ENCODE measurements around the gene NAALADL1.

DNA sequence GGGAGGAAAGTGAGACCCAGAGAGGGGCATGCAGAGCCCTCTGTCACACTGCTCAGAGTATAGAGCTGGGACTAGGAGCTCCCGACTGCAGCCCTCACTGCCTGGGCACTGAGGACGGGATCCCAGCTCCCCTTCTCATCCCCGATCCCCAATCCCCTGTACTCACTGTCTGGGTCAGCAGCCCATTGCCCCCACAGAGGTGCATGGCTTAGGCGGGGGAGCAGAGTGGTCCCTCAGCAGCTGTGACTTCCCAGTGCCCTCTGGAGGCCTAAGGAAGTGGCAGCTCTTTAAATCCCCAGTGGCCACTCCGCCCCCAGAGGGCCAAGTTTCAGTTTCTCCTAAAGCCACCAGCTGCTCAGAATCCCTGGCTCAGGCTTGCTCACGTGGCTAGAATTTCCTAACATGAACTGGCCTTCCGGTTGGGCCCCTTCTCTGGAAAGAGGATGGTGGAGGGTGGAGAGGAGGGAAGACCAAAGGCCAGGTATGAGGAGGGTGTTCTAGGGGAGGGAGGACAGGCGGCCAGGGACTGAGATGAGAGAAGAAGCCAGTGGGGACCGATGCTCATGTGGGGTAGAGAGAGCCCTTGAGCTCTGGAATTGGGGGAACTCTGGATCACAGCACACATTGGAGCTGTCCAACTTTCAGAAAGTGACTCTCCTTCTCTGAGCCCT, 61.5 kb downstream of the NAALADL1 start, which contains the start of gene BATF2:
- TF ChIP-seq RARB (CRISPR knock-in tag; IDR thresholded peaks at IDR 0.05) = no peak
- TF ChIP-seq ZFP30 (CRISPR knock-in tag; IDR thresholded peaks at IDR 0.05) = no peak
- TF ChIP-seq ZNF565 (CRISPR knock-in tag; conservative IDR thresholded peaks at IDR 0.05; ENCODE audit: low read depth) = no peak
- TF ChIP-seq, protein P1, sequence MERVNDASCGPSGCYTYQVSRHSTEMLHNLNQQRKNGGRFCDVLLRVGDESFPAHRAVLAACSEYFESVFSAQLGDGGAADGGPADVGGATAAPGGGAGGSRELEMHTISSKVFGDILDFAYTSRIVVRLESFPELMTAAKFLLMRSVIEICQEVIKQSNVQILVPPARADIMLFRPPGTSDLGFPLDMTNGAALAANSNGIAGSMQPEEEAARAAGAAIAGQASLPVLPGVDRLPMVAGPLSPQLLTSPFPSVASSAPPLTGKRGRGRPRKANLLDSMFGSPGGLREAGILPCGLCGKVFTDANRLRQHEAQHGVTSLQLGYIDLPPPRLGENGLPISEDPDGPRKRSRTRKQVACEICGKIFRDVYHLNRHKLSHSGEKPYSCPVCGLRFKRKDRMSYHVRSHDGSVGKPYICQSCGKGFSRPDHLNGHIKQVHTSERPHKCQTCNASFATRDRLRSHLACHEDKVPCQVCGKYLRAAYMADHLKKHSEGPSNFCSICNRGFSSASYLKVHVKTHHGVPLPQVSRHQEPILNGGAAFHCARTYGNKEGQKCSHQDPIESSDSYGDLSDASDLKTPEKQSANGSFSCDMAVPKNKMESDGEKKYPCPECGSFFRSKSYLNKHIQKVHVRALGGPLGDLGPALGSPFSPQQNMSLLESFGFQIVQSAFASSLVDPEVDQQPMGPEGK (CRISPR knock-in tag; IDR thresholded peaks at IDR 0.05; ENCODE audit: borderline replicate concordance) = no peak
- TF ChIP-seq TOX (CRISPR knock-in tag; IDR thresholded peaks at IDR 0.05; ENCODE audit: borderline replicate concordance) = no peak
- no peak for TF ChIP-seq ZC3H10 (CRISPR knock-in tag; IDR thresholded peaks at IDR 0.05)
- TF ChIP-seq ESRRG (CRISPR knock-in tag; IDR thresholded peaks at IDR 0.05) = no peak
- no peak for TF ChIP-seq ZFP3 (CRISPR knock-in tag; IDR thresholded peaks at IDR 0.05)
- TF ChIP-seq CSDC2 (CRISPR knock-in tag; IDR thresholded peaks at IDR 0.05) = no peak
- no peak for TF ChIP-seq PPARA (CRISPR knock-in tag; IDR thresholded peaks at IDR 0.05; ENCODE audit: borderline replicate concordance)
- no peak for TF ChIP-seq BACH2 (CRISPR knock-in tag; IDR thresholded peaks at IDR 0.05; ENCODE audit: borderline replicate concordance)
